Glomerular visceral epithelial cell (primary cell): ENCODE measurements around the gene KRTAP9-2.
"Not testable (repeated sequence)": the region's sequence is repeated elsewhere in the genome, so short reads cannot be mapped to it uniquely, and the experiment has no call there.

Experiments
- DNase-seq: peaks from one replicate; pipeline ENCODE4 v3.0.0-alpha.2; 2016; ENCODE audit errors: extremely low spot score

Gene KRTAP9-2

GRCh38 chr17:41237116-41237515, 10.7 kb downstream of the KRTAP9-2 start:
- not testable (repeated sequence) for DNase-seq

DNA sequence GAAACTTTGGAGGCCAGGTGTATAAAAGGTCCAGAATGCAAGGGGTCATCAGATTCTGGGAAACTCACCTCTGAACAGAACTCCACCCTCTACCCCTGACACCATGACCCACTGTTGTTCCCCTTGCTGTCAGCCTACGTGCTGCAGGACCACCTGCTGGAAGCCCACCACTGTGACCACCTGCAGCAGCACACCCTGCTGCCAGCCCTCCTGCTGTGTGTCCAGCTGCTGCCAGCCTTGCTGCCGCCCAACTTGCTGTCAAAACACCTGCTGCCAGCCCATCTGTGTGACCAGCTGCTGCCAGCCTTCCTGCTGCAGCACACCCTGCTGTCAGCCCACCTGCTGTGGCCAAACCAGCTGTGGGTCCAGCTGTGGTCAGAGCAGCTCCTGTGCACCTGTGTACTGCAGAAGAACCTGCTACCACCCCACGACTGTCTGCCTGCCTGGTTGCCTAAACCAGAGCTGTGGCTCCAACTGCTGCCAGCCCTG, 11.5 kb downstream of the KRTAP9-2 start, which contains the start of gene KRTAP9-8:
TSS of gene KRTAP9-8 (plus strand) at position 51 of the 489 bp plus-strand sequence. CDS start at position 104, 53 bp downstream.
- not testable (repeated sequence) for DNase-seq

DNA sequence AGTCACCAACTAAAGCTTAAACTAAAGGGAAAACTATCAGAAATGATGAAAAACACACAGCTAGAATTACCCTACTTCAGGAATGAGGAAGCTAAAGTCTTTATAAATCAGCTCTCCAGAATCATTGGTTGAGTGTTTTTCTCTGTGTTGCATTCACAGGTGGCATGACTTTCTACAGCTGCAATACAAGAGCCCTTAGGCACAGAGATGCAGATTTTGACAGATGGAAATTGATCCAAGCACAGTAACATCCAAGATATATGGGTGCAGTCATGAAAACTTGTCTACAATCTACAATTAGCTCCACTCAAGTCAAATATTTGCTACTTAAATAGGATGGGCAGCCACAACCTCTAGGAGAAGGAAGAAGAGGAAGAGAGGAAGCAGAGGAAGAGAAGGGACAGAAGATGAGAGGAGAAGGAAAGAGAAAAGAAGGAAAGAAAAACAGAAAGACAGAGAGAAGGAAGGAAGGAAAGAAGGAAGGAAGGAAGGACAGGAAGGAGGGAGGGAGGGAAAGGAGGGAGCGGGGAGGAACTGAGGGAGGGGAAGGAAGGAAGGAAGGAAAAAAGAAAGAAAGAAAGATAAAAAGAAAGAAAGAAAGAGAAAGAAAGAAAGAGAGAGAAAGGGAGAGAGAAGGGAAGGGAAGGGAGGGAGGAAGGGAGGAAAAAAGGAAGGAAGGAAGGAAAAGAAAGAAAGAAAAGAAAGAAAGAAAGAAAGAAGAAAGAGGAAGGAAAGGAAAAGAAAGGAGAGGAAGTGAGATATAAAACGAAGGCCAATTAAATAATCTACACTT, 20.7 kb downstream of the KRTAP9-2 start:
- DNase-seq: not testable (repeated sequence)

- DNase-seq: not testable (repeated sequence)
Measured at GRCh38 chr17:41249637-41250240, 23.3 kb downstream of the KRTAP9-2 start, which contains the start of gene KRTAP9-4. TSS of gene KRTAP9-4 (plus strand) at chr17:41249687. CDS start at chr17:41249721, 34 bp downstream.

GRCh38 chr17:41251261-41251660, 24.8 kb downstream of the KRTAP9-2 start:
- no peak for DNase-seq

DNA sequence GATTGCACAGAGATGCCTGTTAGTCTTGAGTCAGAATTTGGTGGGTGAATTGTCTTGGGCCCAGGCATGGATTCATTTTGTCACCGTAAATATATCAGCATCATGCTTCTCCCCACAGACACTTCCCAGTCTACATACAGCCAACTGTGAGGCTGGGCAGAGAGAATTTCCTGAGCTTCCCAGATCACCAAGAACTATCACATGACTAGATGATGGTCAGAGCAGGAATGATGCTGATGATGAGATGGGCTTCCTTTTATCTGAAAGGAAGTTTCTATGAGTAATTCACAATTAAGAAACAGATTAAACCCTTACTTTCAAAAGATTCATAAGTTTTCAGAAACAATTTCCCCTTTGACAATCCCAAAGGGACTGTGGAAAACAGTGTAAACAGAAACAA, 28.4 kb downstream of the KRTAP9-2 start:
- DNase-seq: no peak

DNA sequence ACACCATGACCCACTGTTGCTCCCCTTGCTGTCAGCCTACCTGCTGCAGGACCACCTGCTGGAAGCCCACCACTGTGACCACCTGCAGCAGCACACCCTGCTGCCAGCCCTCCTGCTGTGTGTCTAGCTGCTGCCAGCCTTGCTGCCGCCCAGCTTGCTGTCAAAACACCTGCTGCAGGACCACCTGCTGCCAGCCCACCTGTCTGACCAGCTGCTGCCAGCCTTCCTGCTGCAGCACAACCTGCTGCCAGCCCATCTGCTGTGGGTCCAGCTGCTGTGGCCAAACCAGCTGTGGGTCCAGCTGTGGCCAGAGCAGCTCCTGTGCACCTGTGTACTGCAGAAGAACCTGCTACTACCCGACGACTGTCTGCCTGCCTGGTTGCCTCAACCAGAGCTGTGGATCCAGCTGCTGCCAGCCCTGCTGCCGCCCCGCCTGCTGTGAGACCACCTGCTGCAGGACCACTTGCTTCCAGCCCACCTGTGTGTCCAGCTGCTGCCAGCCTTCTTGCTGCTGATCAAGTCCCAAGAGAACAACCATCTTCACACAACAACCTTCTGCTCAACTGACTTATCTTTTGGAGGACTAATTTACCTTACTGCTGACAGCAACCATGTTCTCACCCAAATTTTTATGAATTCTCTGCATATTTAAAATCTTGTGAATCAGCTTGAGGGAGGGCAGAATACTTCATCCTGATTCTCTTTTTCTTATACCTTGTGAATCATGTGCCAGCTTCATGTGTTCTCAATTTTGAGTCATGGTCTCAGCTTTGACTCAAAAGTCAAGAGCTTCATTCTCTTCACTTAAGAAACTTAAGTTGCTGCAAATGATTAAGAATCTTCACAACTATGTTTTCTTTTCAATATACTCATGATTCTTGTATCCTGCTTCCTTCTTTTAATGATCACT, 29.2 kb downstream of the KRTAP9-2 start, which contains the start of gene KRTAP9-9:
TSS of gene KRTAP9-9 (plus strand) at position 4 of the 910 bp plus-strand sequence.
- not testable (repeated sequence) for DNase-seq

GRCh38 chr17:41256291-41256685, 29.8 kb downstream of the KRTAP9-2 start:
- DNase-seq: no peak

GRCh38 chr17:41258406-41258805, 32.0 kb downstream of the KRTAP9-2 start:
- DNase-seq: no peak

- no peak for DNase-seq
Measured at GRCh38 chr17:41263212-41263611, 36.8 kb downstream of the KRTAP9-2 start.

DNA sequence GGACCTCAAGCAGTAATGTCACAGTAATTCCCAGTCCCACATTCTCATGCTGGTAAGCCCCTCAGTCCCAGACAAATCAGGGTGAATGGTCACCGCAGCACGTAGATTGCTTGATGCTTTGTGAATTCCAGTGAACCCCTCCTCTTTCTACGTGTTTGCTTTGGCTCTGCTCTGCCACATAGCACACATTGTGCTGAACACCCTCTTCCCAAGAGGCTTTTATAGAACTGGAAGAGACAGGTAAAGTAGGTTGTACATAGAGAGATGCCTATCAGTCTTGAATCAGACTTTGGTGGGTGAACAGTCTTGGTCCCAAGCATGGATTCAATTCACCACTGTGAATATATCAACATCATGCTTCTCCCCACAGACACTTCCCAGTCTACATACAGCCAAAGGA, 38.2 kb downstream of the KRTAP9-2 start:
- no peak for DNase-seq

GRCh38 chr17:41265078-41265477, 38.6 kb downstream of the KRTAP9-2 start, which contains the start of gene KRTAP9-6:
TSS of gene KRTAP9-6 (plus strand) at chr17:41265378. CDS start at chr17:41265378, 0 bp downstream.
- no peak for DNase-seq

- no peak for DNase-seq
Measured at GRCh38 chr17:41267711-41268110, 41.3 kb downstream of the KRTAP9-2 start.

- not testable (repeated sequence) for DNase-seq
Measured at GRCh38 chr17:41271323-41271722, 44.9 kb downstream of the KRTAP9-2 start.

DNA sequence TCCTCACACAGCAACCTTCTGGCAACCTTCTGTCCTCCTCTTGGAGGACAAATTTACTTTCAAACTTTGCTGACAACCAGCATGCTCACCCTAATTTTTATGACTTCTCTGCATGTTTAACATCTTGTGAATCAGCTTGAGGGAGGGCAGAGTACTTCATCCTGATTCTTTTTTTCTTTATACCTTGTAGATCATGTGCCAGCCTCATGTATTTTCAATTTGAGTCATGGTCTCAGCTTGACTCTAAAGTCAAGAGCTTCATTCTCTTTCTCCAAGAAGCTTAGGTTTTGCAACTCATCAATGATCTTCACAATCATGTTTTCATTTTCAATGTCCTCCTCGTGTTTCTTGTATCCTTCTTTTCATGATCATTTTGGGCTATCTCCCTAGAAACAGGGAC, 45.4 kb downstream of the KRTAP9-2 start:
- DNase-seq: no peak

- not testable (repeated sequence) for DNase-seq
Measured at GRCh38 chr17:41275648-41276190, 49.3 kb downstream of the KRTAP9-2 start, which contains the start of gene KRTAP9-7. TSS of gene KRTAP9-7 (plus strand) at chr17:41275698. CDS start at chr17:41275698, 0 bp downstream.
